GM12878 (cell line): ENCODE measurements around the gene ASAP3.

ENCODE experiments used
- BACH1 ChIP-seq: fragments of 450-650 bp; IDR thresholded peaks from 2 replicates; pipeline ENCODE4 v1.6.1; 2017; ENCODE audit warnings: mild to moderate bottlenecking, borderline replicate concordance
- BHLHE40 ChIP-seq, 2 experiments: fragments of 450-650 bp in 1 of 2; IDR thresholded peaks; 2 replicates each; pipeline ENCODE4 v1.6.1; 2011 to 2017; ENCODE audit warnings: low read depth in 2 of 2, borderline replicate concordance in 1 of 2, improper control_type of control experiment in 1 of 2, low read length in 1 of 2, mild to moderate bottlenecking in 1 of 2
- CTCF ChIP-seq, 3 experiments: IDR thresholded peaks in 2 of 3; conservative IDR thresholded peaks in 1 of 3; 2 replicates each; pipeline ENCODE4 v1.5.1; 2011; ENCODE audit warnings: low read depth in 3 of 3, low read length in 3 of 3, mild to moderate bottlenecking in 3 of 3, control low read depth in 2 of 3, moderate library complexity in 2 of 3, inconsistent platforms in 1 of 3, mixed read lengths in 1 of 3; ENCODE audit not compliant: control insufficient read depth in 2 of 3, insufficient read depth in 1 of 3; ENCODE audit errors: extremely low read depth in 1 of 3
- E2F8 ChIP-seq: fragments of 450-650 bp; IDR thresholded peaks from 2 replicates; pipeline ENCODE4 v1.6.1; 2018; ENCODE audit warnings: mild to moderate bottlenecking, low read depth, moderate library complexity; ENCODE audit not compliant: partially characterized antibody
- EGR1 ChIP-seq, 2 experiments: IDR thresholded peaks; 1 replicate in 1 of 2; 2 replicates in 1 of 2; pipeline ENCODE4 v1.6.1; 2011 to 2012; ENCODE audit warnings: low read depth in 2 of 2, low read length in 2 of 2, borderline replicate concordance in 1 of 2, mild to moderate bottlenecking in 1 of 2, moderate library complexity in 1 of 2
- KDM1A ChIP-seq: fragments of 200-600 bp; sonication (generic); IDR thresholded peaks from 2 replicates; pipeline ENCODE4 v1.6.1; 2016; ENCODE audit warnings: borderline replicate concordance
- MXI1 ChIP-seq: fragments of 150-350 bp; IDR thresholded peaks from 2 replicates; pipeline ENCODE4 v1.6.1; 2011; ENCODE audit warnings: low read depth, mild to moderate bottlenecking, inconsistent platforms, low read length, improper control_type of control experiment
- NR2F1 ChIP-seq: fragments of 450-650 bp; conservative IDR thresholded peaks from 2 replicates; pipeline ENCODE4 v1.6.1; 2017; ENCODE audit warnings: mild to moderate bottlenecking
- POLR2A ChIP-seq: IDR thresholded peaks from 2 replicates; pipeline ENCODE4 v1.6.1; 2011; ENCODE audit warnings: low read depth, mild to moderate bottlenecking, low read length
- POLR2AphosphoS5 ChIP-seq: IDR thresholded peaks from 2 replicates; pipeline ENCODE4 v1.6.1; 2011; ENCODE audit warnings: mild to moderate bottlenecking, low read length, inconsistent platforms
- REST ChIP-seq: IDR thresholded peaks from 2 replicates; pipeline ENCODE4 v1.6.1; 2012; ENCODE audit warnings: mild to moderate bottlenecking, low read depth, low read length
- ZNF274 ChIP-seq: IDR thresholded peaks from one replicate; pipeline ENCODE4 v1.8.0; 2011; ENCODE audit not compliant: insufficient read length, insufficient read depth

- TF ChIP-seq NR2F1: no peak
- no peak for TF ChIP-seq BHLHE40 (IDR thresholded peaks at IDR 0.05; ENCODE audit: borderline replicate concordance in 1 of 2, low read depth in 2 of 2, low read length in 1 of 2)
- TF ChIP-seq POLR2A: no peak
- TF ChIP-seq CTCF (IDR thresholded peaks at IDR 0.05 in 2 of 3, conservative IDR thresholded peaks at IDR 0.05 in 1 of 3; ENCODE audit: control insufficient read depth in 2 of 3, extremely low read depth in 1 of 3, insufficient read depth in 1 of 3, low read depth in 3 of 3, low read length in 3 of 3): no peak
- TF ChIP-seq BACH1: no peak
- TF ChIP-seq ZNF274: no peak
- no peak for TF ChIP-seq MXI1
- no peak for TF ChIP-seq POLR2AphosphoS5
- no peak for TF ChIP-seq KDM1A
- no peak for TF ChIP-seq EGR1 (IDR thresholded peaks at IDR 0.05; ENCODE audit: borderline replicate concordance in 1 of 2, low read depth in 2 of 2, low read length in 2 of 2)
- no peak for TF ChIP-seq REST
- TF ChIP-seq E2F8: no peak
Measured at GRCh38 chr1:23403355-23403734, 80.6 kb downstream of the ASAP3 start.
